HFF-Myc (cell line): ENCODE data around the gene NCK1.

ENCODE experiments used
- DNase-seq: peaks from one replicate; pipeline ENCODE4 v3.0.0-alpha.2; 2011; ENCODE audit warnings: low read depth; ENCODE audit errors: extremely low read depth
- H3K4me3 ChIP-seq: replicated peaks from 2 replicates; pipeline ENCODE4 v1.5.1; 2011; ENCODE audit warnings: low read depth, mild to moderate bottlenecking, control low read depth, low read length
- TF ChIP-seq, protein P1 (sequence below): IDR thresholded peaks from 2 replicates; pipeline ENCODE4 v1.5.1; 2012; ENCODE audit warnings: mild to moderate bottlenecking, low read depth, low read length, control low read depth; ENCODE audit errors: missing control alignments

Gene NCK1

GRCh38 chr3:136954980-136955780 lies 93.2 kb downstream of the NCK1 start:
- H3K4me3 ChIP-seq, result no peak overlapping the region
- no peak for DNase-seq
- TF ChIP-seq, protein P1, sequence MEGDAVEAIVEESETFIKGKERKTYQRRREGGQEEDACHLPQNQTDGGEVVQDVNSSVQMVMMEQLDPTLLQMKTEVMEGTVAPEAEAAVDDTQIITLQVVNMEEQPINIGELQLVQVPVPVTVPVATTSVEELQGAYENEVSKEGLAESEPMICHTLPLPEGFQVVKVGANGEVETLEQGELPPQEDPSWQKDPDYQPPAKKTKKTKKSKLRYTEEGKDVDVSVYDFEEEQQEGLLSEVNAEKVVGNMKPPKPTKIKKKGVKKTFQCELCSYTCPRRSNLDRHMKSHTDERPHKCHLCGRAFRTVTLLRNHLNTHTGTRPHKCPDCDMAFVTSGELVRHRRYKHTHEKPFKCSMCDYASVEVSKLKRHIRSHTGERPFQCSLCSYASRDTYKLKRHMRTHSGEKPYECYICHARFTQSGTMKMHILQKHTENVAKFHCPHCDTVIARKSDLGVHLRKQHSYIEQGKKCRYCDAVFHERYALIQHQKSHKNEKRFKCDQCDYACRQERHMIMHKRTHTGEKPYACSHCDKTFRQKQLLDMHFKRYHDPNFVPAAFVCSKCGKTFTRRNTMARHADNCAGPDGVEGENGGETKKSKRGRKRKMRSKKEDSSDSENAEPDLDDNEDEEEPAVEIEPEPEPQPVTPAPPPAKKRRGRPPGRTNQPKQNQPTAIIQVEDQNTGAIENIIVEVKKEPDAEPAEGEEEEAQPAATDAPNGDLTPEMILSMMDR, result no peak

GRCh38 chr3:136955813-136956212 lies 93.8 kb downstream of the NCK1 start:
- TF ChIP-seq, protein P1, result no peak
- DNase-seq, result peak; percentile 93
- no peak overlapping the region for H3K4me3 ChIP-seq

DNA sequence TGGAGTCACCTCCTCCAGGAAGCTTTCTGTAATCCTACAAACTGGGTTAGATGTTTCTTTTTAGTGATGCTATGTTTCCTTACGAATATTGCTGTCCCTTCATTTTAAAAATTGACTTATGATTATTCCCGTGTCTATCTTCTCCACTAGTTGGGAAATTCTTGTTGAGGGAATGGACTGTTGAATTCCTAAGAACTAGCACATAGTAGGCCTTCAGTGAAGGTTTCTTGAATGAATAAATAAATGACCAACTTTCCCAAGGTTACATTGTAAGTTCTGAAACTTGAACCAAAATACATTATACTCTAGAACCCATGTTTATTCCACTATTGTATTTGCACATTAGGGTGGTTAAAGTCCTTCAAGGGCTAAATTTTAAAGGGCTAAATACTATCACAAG lies 95.0 kb downstream of the NCK1 start:
- no peak for DNase-seq
- TF ChIP-seq, protein P1, result no peak
- H3K4me3 ChIP-seq, result no peak overlapping the region

- DNase-seq, result no peak
- TF ChIP-seq, protein P1, result no peak
- H3K4me3 ChIP-seq, result no peak within 1 kb of the TSS
These were observed 95.8 kb downstream of the NCK1 start, which contains the start of gene IL20RB for GRCh38 chr3:136957751-136958288. Gene IL20RB, plus strand, starts transcription at chr3:136957983. Its CDS starts 131 bp downstream, at chr3:136958114.

DNA sequence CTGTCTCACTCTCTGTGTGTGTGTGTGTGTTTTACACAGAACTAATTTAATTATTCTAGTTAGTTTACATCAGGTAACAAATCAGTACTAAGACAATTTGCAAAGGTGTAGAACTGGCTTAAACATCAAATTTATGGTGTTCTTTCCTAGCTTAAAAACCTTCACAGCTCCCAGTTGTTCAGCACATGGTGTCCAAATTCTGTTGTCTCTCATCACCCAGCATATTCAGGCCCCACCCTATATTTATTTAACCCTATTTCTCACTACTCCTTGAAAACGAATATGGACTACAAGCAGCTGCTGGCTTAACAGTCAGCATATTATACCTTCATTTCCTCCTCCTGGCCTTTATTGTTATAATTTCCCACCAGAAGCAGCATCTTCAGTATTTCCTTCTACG lies 96.9 kb downstream of the NCK1 start:
- TF ChIP-seq, protein P1, result no peak
- no peak overlapping the region for H3K4me3 ChIP-seq
- DNase-seq, result no peak

DNA sequence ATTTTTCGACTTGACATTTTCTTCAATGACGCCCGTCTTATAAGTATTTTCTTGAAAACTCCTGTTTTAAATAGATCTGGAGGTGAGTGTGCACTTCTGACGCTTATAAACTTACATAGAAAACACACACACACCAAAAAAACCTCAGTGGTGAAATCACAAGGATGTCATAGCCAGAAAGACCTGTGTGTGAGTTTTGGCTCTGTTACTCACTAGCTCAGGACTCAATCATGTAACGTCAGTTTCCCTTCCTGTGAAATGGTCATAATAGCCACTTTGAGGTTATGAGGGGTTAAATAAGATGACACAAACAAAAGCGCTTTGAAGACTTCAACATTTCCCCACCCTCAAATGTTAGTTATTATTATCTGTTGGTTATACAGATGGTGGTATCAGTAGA lies 97.6 kb downstream of the NCK1 start:
- DNase-seq, result no peak
- H3K4me3 ChIP-seq, result no peak overlapping the region
- TF ChIP-seq, protein P1, result no peak
